Choroid plexus epithelial cell (primary cell): ENCODE results near the gene CALML3.

Experiments
- DNase-seq: peaks from one replicate; pipeline ENCODE4 v3.0.0-alpha.2; 2010; ENCODE audit warnings: low read depth
- H3K4me3 ChIP-seq: 2 replicates; pipeline ENCODE4 v1.5.1; 2011; ENCODE audit warnings: low read depth, mild to moderate bottlenecking, control low read depth, low read length, moderate library complexity
- CTCF ChIP-seq: conservative IDR thresholded peaks from 2 replicates; pipeline ENCODE4 v1.5.1; 2011; ENCODE audit warnings: low read depth, mild to moderate bottlenecking, control low read depth, inconsistent platforms, low read length, moderate library complexity

The CALML3 gene

GRCh38 chr10:5565671-5566581 lies 41.2 kb downstream of the CALML3 start:
- no peak for TF ChIP-seq CTCF
- DNase-seq, result no peak

DNA sequence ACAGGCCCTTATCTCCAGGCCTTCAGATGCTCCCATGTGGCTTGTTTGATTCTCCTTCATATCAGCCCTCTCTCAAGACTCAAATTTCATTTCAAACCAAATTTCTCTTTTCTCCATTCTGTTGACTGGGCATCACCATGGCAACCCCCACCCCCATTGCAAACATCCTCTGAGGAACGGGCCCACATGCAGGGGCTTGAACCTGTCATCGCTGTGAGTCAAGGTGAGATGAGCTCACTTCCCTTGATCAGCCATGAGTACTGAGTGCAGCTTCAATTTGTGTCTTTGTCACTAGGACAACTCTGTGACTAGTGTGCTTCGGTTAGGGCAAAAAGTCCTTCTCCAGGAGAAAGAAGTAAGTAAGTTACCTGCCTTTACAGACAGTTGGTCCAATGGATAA lies 41.9 kb downstream of the CALML3 start:
- no peak for TF ChIP-seq CTCF
- no peak for DNase-seq
- no peak overlapping the region for H3K4me3 ChIP-seq

More at GRCh38 chr10:5565671-5566581, 41.2 kb downstream of the CALML3 start:
- no peak overlapping the region for H3K4me3 ChIP-seq

DNA sequence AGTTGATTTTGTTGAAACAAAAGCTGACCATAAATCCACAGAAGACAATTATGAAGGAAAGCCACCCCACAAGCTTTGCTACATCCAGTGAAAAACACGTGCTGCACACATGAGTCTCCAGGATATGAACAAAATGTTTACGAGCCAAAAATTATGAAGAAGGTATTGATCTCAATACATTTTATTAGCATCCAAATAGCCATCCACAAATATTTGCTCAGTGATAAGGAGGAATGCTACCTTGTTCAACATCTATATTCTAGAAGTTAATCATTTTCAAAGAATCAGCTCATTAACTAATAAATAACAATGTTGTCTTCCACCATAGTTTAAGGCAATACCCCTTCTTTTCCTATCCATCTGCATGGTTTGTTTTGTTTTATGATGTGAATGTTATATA lies 42.7 kb downstream of the CALML3 start:
- no peak for TF ChIP-seq CTCF
- no peak for DNase-seq
- H3K4me3 ChIP-seq, result no peak overlapping the region

GRCh38 chr10:5568984-5569383 lies 44.2 kb downstream of the CALML3 start:
- TF ChIP-seq CTCF, result no peak
- DNase-seq, result no peak

DNA sequence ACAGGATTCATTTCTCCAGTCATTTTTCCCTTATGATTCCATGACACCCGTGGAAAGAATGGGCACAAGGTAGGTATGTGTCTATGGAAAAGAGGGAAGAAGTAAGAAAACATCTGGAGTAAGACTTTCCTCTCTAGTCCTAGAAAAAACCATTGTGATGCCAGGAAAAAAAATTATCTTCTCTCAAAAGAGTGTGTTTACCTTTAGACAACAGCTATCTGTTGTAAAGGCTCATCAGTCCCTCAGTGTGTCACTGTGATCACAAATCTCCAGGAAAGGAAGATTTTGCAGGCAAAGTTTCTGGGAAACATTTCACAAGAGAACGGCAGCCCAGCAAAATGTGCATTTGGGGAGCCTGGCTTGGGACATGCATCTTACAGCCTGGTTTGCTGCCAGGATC lies 44.8 kb downstream of the CALML3 start:
- DNase-seq, result no peak
- TF ChIP-seq CTCF, result no peak
- H3K4me3 ChIP-seq, result no peak overlapping the region

More at GRCh38 chr10:5568984-5569383, 44.2 kb downstream of the CALML3 start:
- H3K4me3 ChIP-seq, result no peak overlapping the region

DNA sequence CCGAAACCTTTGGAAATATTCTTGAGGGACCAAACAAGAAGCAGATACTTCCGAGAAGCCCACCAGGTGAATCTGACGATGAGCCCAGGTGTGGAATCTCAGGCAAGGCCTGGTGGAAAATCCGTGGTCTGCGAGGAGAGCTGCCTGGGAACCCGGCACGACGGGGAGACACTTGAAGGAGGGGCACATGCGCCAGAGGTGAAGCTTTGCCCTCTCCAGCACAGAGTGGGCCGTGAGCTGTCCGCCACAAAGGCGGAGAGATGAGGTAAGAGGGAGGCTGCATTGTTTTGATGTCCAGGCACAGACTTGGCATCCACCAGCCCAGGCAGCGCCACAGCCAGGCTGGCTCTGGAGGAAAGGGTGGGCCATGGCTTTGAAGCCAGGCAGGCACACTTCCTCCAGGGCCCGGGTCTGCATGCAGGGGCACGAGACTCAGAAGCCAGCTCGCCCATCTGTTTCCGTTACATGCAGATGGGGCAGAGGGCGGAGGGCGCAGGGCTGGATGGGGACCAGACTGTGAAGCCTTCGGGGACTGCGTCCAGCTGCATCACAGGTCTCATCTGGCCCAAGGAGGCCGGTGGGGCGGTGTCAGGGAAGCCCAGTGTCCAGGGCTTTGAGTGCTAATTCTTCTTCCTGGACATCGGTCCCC lies 45.4 kb downstream of the CALML3 start:
- DNase-seq, result no peak
- no peak for TF ChIP-seq CTCF
- H3K4me3 ChIP-seq, result no peak overlapping the region
